ENCODE data around the gene M6PR.
"Not testable (repeated sequence)": the region's sequence is repeated elsewhere in the genome, so short reads cannot be mapped to it uniquely, and the experiment has no call there.

Gene M6PR

DNA sequence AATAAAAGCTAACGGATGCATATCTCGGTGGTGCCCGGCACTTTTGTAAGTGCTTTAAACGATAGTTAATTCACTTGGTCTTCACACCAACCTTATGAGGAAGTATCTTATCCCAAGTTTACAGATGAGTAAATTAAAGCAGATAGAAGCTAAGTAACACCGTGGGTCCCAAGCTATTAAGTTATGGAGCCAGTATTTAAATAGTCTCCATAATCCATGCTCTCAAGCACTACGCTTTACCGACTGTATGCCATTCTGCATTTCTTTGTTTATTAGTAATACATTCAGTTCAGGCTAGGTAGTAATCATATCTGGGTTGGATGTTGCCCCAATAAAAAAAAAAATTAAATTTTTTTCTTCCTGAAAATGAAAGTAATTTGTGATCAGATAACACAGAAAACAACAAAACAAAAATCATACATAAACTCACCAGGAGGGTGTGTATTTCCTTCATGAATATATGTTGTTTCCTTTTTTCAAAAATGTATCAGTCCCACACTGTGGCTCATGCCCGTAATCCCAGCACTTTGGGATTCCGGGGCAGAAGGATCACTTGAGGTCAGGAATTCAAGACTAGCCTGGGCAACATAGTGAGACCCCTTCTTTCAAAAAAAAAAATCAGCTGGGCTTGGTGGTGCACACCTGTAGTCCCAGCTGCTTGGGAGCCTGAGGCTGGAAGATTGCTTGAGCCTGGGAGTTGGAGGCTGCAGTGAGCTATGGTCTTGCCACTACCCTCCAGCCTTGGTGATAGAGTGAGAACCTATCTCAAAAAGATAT is 1.4 kb upstream of the M6PR start:
- peak; percentile 50 for DNase-seq

DNA sequence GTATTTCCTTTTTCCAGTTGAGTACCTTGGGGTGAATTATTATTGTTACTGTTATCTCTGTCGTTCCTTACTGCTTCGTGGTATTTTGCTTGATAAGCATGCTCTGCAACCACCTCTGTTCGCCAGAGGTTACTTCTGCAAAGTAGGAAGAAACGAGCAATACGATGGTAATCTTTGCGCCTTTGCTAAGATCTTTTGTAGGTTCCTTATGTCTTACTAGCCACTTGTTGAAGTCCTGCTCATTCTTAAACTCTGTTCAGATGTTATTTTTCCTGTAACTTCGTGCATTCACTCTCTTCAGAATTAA is 729 bp upstream of the M6PR start:
- DNase-seq: no peak

DNA sequence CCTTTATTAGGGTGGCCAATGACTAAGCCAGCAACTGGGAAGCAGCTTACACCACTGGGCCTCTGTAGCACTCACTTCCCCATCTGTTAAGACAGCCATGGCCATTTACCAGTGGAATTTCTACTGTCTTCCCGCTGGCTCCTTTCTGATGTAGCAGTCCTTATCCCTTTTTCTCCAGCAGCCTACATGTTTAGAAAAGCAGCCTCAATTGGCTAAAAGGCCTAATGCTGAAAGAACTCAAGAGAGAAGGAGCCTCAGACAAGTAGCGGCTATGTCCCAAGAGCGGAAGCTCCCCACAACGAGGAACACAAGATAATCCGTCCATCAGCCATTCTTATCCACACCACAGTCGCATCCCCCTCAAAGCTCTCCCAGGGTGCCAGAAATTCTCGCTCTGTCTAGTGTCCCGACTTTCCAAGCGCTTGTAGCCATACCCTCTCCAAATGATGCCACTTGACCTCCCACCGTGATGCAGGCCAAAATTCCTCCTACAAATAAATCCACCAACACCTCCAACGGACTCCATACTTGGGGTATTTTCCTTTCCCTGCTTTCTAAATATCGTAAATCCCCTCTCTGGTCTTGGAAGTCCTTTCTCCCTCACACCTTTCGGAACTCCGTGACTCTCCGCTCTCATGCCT is 624 bp downstream of the M6PR start:
- peak; percentile 69 for DNase-seq

DNA sequence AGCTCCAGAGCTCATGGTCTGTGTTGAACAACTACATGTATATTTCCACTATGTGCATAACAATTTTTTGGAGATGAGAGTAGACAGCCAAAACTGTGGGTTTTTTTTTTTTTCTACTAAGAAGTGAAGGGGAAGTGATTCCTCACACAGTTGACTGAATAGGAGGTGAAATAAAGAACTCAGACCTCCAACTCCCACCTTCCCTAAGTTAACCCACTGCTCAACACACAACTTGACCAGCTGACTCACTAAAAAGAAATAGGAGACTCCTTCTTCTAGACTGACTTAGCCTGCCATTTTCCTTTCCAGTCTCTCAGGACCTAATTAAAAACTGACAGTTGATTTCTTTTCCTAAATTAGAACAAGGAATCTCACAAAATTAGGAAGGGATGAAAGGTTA is 1.7 kb downstream of the M6PR start:
- no peak for DNase-seq

DNA sequence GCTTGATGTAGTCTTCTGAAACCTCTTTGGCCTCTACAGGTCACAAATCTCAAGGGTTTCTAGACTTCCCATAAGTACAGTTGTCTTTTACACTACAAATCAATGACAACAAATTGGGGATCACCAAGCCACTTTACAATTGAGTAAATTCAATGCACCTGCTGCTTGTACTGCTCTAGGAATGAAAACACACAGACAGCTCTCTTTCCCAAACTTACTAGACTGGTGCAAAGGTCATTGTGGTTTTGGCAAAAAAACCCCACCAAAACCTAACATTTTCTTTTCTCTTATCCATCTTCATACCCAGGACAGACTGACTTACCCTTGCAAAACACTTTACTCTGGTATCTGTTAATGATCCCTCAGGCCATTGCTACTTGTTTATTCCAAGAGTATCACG is 2.7 kb downstream of the M6PR start:
- no peak for DNase-seq

DNA sequence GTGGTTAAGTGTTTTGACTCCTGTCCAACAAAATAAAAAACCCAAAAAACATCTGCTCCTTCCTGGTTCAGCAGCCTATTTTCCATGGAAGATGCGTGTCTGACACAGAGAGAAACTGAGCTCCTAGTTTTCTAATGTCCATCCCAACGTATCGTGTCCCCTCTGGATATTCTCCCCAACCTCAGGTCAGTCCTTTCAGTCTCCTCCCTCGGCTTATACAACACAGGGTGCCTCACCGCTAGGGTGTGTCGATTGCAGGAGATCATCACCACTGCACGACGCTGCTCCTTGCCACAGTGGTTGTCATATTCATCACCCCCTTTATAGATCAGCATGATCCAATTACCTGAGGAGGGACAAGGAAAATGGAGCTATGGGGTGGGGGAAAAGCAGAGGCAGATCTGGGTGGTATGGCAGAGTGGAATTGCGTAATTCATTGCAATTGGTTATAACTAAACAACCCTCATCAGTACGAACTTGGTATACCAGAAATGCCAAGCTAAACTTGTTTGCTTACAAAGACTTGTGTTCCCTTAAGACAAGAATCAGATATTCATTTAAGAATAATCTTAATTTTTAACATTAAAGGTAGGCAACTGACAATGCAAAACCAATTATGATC is 5.8 kb downstream of the M6PR start:
- DNase-seq: no peak

DNA sequence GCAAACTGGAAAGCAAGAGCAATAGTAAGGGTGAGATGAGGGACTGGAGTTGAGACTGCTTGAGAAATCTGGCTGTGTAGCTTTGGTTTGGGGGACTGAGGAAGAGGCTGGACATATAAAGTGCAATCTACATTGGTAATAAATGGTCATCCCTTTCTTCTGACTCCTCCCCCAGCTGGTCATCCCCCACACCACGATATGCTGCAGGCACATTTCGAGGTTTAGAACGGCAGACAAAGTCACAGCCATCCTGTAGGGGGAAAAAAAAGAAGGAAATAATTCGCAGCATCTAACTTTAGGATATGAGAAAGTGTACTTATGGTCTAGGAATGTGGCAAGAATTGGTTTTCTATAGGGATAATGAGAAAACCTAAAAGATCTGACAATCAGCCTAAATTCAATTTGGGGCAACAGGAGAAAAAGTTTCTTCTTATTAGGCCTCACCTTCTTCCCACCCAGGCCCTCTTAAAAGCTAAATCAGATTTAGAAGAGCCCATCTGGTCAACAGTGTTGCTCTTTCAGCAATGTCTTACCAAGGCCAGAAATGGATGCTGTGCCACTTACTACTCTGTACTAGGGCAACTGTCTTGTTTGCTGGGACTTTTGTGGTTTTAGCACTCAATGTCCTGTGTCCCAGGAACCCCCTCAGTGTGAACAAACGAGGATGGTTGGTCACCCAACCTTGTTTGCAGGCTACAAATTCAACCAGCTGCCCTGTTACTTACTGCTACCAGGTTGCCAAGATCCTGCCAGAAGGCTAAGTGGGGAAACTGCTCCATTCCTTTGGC is 7.6 kb downstream of the M6PR start:
- no peak for DNase-seq

DNA sequence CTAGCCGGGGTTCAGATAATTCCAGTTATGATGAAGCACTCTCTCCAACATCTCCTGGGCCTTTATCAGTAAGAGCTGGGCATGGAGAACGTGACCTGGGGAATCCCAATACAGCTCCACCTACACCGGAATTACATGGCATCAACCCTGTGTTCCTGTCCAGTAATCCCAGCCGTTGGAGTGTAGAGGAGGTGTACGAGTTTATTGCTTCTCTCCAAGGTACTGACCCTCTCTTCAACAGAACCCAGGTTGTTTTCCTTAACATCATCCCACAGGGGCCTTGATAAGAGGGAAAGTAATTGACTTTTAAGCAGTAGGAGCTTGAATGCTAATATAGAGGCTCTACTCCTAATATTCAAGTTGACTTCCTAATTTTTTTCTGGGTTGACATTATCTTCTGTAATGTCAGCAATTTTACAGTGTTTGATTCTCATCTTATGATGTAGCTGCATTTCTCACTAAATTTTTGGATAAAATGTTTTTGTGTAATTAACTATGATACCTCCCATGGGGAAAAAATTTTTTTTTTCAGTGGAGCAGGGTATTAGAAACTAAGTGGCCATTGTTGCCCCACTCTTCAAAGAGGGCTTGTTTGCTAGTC is 11.5 kb downstream of the M6PR start:
- not testable (repeated sequence) for DNase-seq

DNA sequence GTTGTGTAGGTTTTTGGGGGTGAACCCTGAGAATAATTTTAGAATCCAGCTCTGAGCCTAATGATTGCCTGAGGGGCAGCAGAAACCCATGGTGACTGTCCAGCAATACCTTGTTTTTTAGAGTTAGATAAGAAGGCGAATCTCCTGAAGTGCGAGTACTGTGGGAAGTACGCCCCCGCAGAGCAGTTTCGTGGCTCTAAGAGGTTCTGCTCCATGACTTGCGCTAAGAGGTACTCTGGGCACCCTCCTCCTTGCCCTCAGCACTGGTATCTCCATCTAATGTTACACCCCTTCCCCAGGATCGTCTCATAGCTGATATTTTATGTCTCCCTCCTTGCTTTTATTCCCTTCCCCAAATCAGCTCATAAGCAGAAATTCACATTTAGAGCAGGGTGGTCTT is 12.7 kb downstream of the M6PR start:
- no peak for DNase-seq

DNA sequence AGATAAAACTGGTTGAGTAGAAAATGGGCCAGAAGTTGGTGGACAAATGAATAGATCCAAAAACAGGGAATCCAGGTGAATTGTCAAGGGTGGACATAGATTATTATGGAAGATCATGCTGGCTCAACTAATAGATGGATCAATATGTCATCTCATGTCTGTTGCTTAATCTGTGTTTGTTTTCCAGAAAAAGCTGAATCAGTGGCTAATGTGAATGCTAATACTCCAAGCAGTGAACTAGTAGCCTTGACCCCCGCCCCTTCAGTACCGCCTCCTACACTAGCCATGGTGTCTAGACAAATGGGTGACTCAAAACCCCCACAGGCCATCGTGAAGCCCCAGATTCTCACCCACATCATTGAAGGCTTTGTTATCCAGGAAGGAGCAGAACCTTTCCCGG is 15.4 kb downstream of the M6PR start:
- DNase-seq: not testable (repeated sequence)

DNA sequence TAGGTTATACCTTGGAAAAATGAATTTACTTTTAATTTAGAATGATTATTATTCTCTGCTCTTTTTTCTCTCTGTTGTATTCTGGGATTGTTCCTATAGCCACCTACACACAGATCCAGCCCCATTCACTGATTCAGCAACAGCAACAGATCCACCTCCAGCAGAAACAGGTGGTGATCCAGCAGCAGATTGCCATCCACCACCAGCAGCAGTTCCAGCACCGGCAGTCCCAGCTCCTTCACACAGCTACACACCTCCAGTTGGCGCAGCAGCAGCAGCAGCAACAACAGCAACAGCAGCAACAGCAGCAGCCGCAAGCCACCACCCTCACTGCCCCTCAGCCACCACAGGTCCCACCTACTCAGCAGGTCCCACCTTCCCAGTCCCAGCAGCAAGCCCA is 17.0 kb downstream of the M6PR start:
- DNase-seq: not testable (repeated sequence)

DNA sequence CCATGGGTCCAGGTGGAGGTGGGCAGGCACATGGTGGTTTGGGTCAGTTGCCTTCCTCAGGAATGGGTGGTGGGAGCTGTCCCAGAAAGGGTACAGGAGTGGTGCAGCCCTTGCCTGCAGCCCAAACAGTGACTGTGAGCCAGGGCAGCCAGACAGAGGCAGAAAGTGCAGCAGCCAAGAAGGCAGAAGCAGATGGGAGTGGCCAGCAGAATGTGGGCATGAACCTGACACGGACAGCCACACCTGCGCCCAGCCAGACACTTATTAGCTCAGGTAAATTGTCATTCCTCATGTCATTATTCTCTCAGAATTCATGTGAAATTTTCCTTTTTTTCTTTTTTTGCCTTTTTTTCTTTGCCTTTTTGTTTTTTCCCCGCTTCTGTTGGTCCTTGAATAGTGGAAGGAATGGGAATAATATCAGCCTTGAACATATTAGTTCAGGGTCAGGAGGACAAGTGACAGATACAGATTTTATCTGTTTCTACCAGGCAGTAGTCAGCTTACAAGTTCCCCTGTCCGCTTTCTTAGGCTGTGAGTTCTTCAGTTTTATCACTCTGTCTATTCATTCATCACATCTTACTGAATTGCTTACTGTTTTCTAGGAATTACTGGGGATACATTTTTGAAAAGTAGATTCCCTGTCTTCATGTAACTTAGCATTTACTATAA is 18.7 kb downstream of the M6PR start:
- not testable (repeated sequence) for DNase-seq

DNA sequence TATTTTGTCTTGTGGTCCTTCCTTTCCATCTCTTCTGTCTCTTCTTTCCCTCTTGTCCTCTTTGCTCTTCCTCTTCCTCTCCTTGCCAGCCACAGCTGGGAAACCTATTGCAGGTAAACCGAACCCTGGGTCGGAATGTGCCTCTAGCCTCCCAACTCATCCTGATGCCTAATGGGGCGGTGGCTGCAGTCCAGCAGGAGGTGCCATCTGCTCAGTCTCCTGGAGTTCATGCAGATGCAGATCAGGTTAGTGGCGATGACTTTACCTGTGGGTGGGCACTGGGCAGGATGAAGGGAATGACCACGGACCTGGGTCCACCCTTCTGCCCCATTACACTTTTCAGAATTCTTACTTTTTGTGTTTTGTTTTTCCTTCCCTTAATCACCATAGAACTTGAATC is 26.9 kb downstream of the M6PR start:
- DNase-seq: no peak

DNA sequence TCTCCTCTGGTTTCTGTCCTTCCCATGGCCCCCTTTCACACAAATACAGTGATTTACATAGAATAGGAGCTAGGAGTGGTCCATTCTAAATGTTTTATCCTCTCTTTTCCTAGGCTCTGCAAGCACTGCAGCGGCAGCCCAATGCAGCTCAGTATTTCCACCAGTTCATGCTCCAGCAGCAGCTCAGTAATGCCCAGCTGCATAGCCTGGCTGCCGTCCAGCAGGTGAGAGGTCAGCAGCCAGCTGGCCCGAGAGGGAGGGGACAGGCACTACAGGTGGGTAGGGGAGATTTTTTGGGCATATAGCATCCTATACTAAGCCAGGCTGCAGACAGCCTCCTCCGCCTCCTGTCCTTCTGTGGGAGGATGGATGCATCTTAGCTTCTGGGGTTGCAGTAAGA is 29.8 kb downstream of the M6PR start:
- not testable (repeated sequence) for DNase-seq

DNA sequence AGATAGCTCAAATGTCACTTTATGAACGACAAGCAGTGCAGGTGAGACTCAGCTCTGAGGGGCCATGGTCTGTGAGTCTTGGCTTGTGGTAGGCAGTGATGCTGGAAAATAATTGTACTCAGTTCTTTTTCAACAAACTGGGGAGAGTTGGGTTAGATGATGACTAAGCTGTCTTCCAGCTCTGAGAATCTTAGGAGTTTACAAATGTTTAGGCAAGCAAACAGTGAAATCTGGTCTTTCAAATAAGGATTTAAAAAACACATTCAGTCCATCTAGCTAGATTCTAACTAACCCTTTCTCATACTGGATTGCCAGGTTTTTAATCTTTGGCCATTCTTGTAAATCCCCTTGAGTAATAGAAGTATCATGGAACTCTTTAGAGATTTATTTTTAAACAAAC is 31.7 kb downstream of the M6PR start:
- DNase-seq: no peak

DNA sequence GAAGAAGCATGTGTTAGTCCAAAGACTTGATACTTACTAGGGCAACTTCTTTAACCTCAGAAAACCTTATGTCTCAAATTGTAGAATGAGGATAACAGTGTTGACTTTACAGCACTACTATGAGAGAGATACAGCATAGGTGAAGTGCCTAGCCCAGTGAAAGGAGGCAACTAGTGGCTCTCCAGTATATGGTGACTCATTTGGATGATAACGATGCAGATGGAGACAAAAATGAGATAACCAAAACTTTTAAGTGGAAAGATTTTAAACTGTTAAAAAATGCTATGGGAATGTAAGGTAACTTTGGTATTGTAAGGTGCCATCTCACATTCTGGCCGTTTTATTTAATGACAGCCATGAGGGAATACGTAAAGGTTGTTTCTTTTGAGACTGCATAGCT is 32.4 kb downstream of the M6PR start:
- DNase-seq: no peak

DNA sequence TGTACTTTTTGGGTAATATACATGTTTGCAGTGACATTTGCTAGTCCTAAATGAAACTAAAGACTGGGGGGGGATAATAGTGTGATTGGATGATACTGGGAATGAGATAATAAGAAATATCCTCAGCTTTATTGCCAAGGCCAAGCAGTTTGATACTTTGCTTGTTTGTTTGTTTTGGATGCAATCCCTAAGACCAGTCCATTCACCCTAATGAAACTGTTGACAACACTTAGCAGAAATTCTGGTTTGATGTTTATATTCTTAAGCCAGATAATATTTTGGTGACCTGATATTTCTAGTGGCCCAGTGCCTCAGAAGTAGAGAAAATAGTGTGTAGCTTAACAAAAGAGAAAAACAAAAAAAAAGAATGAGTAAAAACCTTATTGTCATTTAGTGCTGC is 33.3 kb downstream of the M6PR start:
- DNase-seq: no peak

DNA sequence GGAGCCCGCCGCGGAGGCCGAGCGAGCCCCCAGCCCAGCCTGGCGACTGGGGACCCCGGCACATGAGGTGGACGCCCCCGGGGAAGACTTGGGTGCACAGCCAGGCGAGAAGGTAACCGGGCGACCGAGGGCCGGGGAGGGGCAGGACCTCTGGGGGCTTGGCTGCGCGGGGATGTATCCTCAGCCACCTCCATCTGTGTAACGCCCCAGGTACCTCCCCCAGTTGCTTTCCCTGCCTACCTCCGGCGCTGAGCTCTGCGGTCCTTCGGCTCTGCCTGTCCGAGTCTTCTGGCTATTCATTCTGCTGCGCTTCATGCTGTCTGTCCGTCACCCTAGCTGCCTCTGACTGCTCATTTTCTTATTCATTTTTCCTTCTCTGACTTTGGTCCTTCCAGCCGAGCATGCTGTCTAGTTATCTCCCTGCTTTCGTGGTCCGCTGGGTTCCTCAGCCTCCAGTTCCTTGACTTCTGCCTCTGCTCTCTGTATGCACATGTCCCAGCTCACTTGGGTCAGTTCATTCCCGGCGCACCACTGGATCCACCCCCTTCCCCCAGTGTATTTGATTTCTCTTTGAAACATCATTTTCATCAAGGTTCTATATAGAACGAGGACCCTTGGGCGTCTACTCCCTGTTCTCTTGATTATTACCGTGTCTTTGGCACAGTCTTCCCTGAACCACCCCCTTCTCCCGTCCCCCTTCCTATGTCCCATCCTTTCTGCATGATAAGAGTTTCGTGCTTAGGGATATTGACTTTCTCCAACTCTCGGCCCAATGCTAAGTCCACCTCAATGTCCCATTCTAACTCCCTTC is 34.5 kb downstream of the M6PR start:
- DNase-seq: peak; percentile 94

DNA sequence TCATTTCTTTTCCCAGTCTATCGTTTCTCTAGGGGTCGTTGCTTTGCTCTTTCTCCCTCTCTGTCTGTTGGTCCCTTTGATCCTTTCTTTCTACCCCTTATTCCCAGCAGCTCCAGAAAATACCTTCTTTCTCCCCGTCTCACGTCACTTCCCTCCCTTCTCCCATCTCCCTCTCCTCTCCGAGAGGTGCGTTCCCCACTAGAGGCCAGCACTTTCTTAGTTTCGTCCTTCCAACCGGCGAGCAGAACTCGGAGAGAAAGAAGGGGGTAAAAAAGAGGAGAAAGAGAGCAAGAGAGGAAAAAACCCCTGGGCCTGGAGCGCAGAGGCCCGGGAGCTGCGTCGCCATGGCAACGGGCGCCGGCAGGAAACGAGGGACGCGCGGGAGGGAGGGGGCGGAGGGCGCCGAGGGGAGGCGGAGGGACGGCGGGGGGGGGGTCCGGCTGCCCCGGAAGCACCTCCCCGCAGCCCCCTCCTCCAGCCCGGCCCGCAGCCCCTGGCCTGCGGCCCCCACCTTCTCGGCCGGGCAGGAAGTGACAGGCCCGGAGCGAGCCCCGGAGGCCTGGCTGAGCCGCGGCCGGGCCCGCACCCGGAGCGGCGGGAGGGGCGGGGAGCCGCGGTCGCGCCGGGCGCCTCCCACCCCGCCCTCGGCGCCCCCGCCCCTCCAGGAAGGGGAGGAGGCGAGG is 35.3 kb downstream of the M6PR start, which contains the start of gene PHC1:
Gene PHC1, plus strand, starts transcription at position 477 of the 683 bp plus-strand sequence. CDS start 3,169 bp downstream, outside the sequence.
- DNase-seq: peak; percentile 96

DNA sequence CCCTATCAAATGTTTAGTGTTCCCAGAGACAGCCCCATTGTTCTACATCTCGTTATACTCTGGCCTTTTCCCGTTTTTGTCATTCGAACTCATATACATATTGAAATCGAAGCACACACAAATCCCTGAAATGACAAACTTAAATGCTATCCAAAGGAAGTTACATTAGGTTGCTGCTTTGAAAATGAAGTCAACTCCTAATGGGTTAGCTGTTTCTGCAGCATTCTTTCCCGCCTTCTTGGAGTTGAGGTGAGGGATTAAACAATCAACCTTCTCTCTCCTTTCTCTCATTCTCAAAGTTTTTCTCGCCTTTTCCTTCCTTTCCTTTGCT is 35.8 kb downstream of the M6PR start:
- DNase-seq: peak; percentile 78

DNA sequence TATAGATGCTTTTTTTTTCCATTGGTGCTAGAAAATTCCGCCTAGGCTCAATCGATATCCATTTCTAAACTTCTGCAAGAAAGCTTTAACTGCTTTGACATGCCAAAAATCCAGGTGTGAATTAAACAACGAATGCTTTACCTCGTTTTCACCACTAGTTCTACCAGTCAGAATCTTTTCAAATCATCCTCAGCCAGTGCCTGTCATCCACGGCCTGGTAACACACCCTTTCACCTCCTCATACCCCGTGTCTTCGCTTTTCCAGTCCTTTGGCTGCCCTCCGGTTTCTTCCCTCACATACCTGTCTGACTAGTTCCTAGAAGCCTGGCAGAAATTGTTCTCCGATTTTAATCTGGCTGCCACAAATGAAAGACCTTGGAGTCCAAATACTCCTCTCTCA is 36.5 kb downstream of the M6PR start:
- peak; percentile 72 for DNase-seq

Measured in DMS53 (cell line).